ENCODE data around the gene EVX2.
A peak's percentile ranks its signal among the peaks of the same experiment; 100 is the strongest.

EVX2 gene

DNA sequence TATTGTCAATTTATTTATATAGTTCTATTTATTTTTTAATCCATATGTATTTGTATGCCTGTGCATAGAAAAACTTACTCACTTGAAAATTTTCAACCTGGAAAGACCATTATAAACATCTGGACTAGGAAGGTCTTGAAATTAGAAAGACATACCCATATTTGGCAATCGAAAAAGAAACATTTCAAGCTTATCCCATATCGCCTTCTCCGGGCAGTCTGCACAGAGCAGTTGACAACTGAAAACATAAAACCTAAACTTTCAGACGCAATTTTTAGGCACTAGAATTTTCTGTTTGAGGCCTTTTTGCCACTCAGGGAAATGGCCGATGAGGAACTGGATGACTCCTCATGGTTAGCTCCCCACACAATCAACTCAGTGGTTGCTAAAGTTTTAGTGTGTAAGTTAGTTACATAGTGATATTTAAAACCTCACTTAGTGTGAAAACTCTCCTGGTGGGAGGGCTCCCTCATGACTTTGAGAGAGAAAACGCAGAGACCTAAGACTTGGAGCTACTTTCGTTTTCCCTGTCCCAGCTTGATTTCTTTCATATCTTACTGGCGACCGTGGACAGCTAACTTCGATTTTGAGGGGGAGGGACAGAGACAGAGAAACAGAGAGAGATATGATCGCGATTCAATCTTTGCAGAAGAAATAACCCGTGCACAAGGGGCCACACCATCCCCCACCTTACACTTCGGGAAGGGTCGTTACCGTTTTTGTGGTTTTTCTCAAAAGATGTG lies 12.7 kb upstream of the EVX2 start:
- DNase-seq (ENCODE audit: low read depth, low spot score) = no peak

DNA sequence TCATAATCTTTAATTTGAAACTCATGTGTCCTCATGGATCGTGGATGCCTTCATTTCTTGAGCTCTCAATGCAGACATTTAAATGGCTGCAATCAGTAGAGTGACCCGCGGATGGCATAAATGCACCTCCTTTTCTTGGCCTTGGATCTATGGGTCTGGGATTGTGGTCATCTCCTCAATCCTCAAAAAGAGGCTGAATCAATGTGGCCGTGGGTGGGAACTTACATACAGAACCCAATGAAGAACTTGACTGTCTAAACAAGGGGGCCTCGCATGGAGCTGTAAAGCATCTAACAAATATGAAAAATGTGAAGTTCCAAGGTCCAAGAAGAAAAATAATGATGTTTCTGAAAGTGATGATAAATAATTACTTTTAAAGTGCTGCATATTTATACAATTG lies 11.7 kb upstream of the EVX2 start:
- no peak for DNase-seq (ENCODE audit: low read depth, low spot score)

DNA sequence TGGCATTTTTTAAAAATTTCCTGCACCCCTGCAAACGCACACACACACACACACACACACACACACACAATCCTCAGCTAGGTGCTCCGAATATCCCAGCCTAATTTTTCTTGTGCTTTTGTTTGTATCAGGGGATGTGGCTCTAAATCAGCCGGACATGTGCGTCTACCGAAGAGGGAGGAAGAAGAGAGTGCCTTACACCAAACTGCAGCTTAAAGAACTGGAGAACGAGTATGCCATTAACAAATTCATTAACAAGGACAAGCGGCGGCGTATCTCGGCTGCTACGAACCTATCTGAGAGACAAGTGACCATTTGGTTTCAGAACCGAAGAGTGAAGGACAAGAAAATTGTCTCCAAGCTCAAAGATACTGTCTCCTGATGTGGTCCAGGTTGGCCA lies 10.6 kb upstream of the EVX2 start:
- no peak for DNase-seq (ENCODE audit: low read depth, low spot score)

DNA sequence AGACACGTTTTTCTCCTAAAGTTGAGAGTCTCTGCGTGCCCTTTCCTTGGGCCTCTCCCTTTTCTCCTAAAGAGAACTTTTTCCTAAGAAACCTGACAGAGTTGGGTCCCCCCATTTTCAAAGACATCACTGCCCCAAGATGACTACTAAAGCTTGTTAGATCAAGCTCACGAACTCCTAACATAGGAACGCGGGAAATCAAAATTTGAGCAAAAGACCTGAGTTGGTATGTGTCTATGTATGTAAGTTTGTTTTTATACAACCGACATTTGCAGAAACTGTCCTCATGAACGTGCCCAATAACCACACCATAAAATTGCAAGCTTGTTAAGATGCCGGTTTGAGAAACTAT lies 10.1 kb upstream of the EVX2 start:
- no peak for DNase-seq (ENCODE audit: low read depth, low spot score)

DNA sequence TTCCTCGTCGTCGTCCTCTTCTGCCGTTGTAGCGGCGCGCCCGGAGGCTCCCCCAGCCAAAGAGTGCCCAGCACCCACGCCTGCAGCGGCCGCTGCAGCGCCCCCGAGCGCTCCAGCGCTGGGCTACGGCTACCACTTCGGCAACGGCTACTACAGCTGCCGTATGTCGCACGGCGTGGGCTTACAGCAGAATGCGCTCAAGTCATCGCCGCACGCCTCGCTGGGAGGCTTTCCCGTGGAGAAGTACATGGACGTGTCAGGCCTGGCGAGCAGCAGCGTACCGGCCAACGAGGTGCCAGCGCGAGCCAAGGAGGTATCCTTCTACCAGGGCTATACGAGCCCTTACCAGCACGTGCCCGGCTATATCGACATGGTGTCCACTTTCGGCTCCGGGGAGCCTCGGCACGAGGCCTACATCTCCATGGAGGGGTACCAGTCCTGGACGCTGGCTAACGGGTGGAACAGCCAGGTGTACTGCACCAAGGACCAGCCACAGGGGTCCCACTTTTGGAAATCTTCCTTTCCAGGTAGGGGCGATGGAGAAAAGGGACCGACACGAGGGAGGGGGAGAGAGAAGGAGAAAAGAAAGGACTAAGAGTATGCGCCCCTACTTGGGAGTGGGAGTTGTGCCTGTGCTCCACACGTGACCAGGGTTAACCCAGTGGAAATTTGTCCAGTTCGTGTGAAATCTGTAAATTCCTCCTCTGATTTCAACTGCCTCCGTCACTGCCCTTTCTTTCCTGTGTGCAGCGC lies 9.6 kb upstream of the EVX2 start:
- peak; percentile 55 for DNase-seq (ENCODE audit: low read depth, low spot score)

DNA sequence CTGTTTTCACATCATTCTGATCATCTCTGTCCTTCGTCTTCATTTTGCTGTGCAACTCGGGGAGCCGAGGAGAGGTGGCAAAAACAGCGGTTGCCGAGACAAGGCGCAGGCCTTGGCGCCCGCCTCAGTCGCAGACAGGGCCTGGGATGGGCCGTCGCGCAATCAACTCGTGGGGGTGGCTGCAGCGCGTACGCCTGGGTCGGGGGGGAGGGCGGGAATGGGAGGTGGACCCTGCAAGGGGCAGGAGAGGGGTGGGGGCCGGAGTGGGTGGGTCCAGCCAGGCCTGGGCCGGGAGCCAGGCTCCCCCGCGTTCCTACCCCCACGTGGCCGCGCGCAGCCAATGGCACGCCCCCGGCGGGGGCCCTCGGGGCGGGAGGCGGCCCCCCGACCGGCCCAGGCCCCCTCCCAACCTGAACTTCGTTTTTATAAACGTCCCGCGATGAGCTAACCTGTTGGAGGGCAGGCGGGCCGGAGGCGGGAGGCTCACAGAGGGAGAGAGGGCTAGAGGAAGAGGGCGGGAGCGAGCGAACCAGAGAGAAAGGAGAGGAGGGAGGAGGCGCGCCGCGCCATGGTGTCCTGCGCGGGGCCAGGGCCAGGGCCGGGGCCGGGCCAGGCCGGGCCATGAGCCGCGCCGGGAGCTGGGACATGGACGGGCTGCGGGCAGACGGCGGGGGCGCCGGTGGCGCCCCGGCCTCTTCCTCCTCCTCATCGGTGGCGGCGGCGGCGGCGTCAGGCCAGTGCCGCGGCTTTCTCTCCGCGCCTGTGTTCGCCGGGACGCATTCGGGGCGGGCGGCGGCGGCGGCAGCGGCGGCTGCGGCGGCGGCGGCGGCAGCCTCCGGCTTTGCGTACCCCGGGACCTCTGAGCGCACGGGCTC lies 8.7 kb upstream of the EVX2 start, which contains the start of gene HOXD13:
Gene HOXD13, plus strand, starts transcription at position 452 of the 875 bp plus-strand sequence. Its CDS starts 170 bp downstream, at position 622.
- peak; percentile 69 for DNase-seq (ENCODE audit: low read depth, low spot score)

DNA sequence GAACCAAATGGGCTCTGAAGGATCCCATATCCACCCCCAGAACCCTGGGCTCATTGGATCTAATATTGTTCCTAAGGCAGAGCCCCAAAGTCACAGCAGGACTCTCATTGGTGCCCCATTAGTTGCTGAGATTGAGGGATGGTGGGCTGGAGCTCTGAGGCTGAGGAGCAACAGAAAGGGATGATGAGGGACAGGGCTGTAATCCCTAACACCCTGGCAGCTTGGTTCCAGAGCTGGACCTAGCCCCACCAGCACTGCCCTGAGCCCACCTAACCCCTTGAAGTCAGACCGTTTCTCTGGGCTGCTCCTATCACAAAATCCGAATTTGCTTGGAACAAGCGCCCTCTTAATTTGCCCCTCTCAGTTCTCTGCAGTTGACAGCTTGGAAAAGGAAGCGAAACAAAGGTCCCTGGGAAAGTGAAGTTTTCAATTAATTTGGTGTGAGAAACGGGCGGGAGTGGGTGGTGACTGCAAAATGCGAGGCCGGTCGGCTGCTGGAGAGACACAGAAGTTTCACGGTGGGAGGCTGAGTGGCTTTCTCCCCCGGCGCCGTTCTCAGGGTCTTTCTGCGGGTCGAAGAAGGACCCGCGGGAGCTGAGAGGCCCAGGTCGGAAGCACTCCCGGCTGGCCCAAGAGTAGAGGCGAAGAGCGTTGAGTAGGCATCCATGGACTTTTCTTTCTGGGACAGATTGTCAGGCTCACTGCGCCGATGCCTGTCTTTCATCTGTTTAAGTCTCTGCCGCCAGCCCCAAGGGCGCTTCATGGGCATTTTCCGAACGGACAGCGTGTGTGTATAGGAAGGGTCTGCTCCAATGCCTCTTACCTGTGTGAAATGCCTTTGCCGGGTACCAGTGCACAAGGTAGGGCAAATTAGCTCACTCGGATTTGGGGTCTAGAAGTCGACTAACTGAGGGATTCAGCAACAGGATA lies 7.8 kb upstream of the EVX2 start:
- peak; percentile 40 for DNase-seq (ENCODE audit: low read depth, low spot score)

DNA sequence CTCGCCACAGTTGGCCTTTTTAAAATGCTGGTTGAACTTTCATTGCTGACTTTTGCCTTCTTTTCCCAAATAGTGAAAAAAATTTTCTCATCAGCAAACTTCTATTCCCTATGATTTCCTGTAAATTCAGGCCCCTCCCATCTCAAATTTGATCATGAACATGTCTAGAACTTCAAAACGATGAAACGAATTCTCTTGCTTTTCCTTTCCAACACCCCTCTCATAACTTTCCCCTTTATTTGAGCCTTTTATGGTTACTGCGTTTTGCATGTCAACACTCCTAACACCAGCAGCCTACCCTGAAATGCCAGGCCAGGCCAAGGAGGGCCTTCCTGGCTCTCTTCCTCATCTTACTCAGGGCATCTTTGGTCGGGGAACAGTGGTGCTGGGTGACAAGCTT lies 7.1 kb upstream of the EVX2 start:
- DNase-seq (ENCODE audit: low read depth, low spot score) = no peak

DNA sequence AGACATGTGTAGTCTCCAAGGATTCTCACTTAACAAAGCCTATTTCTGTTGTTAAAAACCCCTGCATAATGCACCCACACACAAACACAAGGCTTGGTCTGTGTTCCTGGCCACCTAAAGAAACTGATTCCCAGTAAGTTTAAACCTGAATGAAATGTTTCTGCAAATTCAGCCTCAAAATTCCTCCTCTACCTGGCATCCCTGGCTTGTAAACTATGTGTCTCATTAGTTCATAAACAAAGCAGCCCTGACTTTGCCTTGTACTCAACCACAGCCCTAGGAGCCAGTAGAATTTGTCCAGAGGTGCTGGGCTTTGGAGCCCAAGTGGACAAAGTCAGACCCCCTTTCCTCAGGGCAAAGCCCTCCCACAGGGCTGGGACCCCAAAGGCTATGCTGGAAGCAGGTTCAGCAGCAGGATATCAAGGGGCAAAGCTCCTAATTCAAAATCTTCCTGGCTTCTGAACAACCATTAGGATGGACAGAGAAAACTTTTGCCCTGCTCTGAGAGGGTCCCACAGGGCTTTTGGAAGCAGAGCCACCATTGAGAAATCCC lies 6.2 kb upstream of the EVX2 start:
- no peak for DNase-seq (ENCODE audit: low read depth, low spot score)

DNA sequence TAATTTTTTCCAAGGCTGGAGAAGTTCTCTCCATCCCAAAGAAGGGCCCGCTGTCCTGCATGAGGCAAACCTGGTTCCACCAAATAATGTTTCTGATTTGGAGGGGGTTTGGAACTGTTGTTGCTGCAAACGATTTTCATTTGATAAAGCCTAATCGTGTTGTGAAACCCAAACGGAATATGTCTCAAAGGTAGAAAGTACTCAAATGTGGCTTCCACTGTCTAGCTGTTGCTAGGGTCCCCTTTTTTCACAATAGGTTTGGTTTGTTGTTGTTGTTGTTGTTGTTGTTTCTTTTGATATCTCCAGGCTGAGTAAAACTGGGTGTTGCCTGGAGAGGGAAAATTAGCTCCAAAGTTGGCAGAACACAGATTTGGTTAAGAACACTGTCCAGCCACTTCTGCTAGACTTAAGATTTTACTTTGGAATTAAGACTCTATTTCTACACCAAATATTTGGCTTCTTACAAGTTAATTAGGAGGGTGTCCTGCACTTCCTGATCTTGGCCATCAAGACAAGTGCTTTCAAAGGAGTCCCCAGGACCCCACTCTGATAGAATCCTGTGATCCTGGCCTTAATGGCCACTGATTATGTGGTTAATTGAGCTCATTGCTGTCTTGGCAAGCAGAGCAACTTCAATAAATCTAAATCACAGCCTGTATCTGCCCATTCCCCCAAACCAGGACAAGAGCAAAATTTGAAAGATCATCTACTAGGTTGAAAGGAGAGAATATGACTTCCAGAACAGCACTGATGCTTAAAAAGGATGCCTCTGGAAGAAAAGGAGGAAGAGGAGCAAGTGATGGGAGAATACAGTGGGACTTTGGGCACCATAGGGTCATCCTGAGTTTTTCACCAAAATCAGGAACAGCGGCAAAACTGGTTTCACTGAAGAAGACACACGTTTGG lies 5.4 kb upstream of the EVX2 start:
- DNase-seq (ENCODE audit: low read depth, low spot score) = no peak

DNA sequence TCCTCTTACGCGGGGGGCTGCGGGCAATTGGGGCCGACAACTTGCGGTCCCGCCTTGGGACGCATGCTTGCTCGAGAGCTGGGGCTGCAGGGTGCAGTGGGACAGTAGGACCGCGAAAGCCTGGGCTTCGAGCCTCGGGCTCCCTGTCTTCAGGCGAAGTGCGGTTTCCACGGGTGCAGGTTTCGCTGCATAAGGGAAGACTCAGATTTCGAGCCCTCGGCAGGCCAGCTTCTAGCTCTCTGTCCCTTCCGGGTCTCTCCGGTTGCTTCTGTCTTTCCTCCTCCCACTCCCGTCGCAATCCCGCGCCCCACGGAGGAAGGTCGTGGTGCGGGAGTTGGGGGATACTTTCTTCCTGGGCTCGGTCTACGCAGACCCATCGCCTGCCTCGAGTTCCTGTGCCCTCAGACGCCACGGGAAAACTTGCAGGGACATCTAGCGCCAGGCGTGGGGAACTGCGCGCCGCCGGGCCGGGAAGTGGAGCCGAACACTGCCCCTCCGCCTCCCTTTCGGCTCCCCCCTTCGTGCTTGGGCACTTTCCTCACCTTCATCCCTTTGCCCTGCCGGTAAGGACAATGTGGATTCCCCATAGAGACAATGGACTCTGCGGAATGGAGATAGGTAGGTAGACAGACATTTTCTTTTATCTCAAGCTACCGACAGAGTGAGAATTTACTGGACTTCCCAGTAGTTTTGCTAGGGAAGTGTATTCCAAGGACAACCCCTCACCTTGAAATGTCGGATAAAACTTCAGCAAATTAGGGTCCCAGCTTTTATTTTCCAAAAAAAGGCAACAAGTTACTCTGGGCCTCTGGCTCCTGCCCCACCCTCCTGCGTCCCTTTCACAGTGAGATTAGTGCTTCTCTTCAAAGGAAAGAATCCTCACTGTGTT lies 4.5 kb upstream of the EVX2 start:
- DNase-seq (ENCODE audit: low read depth, low spot score) = peak; percentile 75

DNA sequence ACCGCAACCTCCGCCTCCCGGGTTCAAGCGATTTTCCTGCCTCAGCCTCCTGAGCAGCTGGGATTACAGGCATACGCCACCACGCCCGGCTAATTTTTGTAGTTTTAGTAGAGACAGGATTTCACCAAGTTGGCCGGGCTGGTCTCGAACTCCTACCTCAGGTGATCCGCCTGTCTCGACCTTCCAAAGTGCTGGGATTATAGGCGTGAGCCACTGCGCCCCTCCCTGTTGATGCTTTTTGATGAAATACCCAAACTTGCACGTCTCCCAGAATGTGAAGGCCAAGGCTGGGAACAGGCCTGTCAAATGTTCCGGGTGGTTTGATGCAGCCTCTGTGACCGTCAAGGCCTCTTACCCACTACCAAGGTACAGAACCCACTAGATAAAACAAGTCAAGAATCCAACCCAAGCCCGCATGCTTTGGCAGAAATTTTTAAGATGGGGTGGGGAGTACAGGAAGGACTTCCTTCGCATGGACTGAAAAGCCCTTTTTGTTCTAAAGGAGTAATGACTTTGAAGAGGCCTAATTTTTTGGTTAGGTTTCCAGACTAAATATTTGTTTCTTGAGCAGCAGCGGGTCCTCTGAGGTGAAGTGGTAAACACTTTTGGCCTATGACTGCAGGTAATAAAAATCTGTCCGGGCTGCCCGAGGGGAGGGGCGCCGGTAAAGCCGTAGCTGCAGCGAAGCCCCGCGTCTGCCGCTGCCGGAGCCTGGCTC lies 3.7 kb upstream of the EVX2 start:
- peak; percentile 11 for DNase-seq (ENCODE audit: low read depth, low spot score)

DNA sequence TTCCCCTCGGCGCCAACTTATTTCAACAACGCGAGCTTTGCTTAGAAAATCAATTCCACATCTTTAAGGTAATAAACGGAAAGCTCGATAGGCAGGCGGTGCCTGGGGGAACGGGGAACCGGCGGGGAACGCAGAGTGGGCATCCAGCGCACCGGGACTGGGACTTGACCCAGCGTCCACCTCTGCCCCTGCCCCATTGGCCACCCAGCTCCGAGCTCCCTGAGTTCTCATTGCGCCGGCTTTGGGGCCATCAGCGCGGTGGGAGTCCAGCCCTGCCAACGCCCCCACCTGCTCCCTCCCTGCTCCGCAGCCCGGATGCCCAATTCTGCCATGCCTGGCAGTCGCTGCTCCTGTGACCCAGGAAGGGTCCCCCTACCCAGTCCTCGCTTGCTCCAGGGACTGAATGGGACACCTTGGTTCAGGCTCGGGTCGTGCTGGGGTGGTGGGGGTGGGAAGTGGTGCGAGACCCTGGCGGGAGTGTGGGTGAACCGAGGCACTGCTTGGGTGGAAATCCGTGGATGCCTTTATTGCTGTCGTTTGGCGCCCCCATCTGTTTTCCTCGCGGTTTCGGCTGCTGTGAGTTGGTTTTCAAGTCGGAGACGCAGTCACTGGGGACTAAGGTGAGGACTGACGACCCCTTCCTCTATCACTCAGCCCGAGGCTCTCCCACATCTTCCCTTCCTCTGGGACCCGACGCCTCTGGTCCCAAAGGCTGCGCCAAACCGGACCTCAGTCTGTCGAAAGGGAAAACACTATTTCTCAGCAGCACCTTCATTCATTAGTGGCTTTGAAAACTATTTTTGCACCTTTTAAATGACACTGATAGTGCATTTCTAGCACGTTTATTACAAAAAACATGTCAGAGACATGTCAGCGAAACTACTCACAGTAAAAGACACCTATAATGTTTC lies 2.4 kb upstream of the EVX2 start:
- peak; percentile 69 for DNase-seq (ENCODE audit: low read depth, low spot score)

DNA sequence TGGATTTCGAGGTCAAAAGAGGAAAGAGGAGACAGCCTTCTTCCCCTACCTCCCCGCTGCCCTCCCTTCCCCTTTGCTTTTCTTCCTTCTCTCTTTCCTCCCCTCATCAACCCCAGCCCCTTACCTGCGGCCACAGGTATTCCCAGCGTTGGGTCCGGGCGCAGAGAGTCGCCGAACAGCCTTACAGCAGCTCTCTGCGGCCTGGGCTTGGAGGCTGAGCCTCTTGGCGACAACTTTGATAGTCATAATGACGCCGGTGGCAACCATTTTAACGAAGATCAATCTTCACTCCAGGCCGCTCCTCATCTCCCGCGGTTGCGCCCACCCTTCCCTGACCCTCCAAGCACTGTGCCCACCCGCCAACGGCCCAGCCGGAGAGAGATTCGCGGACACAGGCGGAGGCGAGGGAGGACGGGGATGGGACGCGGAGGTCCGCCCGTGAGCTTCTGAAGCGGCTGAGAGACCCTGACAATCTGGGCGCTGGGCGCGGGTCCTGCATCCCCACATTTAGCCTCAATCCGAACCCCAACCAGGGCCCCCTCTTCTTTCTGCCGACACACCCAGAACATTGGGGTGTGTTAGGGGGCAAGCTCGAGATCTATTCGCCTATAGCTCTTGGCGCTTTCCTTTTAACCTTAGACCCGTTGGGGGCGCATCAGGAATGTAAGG lies 1.5 kb upstream of the EVX2 start:
- peak; percentile 49 for DNase-seq (ENCODE audit: low read depth, low spot score)

DNA sequence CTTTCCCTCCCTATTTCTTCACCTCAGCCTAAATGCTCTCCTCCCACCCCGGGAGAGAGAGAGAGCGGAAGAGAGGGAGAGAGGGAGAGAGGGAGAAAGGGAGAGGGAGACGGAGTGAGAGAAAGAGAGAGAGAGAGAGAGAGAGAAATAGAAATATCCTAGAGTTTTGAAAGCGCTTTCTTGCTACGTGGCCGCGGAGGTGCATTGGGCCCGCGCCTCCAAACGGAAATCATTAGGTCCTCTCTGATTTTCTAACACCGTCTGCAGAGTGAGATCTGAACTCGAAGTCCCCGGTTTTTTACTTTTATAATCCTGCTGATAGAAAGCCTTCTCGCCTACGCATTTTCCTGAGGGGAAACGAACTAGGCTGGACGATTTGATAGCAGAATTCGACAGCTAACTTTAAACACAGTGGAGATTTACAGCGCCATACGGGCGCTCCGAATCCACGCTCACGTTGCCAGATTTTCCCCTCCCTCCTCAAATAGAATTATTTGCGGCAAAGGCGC lies 903 bp upstream of the EVX2 start:
- no peak for DNase-seq (ENCODE audit: low read depth, low spot score)

Data from ELF-1 (cell line).